MCF 10A (cell line): Measurements from ENCODE around the gene ELP5. TPM values are rescaled to one million over a fixed set of nuclear protein-coding genes. Genes with fewer than 3 reads are reported as not detected.

Experiments
- BruUV-seq: library from RNA; stranded (reverse); fragments of 400-500 nt; replicated peaks from 2 replicates; lab custom pipeline; 2021; lab: Mats Ljungman, UMichigan
- CTCF ChIA-PET: fragments of 300-600 bp; sonication (Branson Sonifier 250); formaldehyde crosslinking; extraction: SDS; loops from one replicate; lab custom pipeline; 2021; ENCODE audit warnings: antibody characterized with exemption, inconsistent platforms; lab: Yijun Ruan, JAX
- POLR2A ChIA-PET: fragments of 300-600, 350-650 bp; sonication (Branson Sonifier 250); formaldehyde crosslinking; extraction: SDS; loops from one replicate; lab custom pipeline; 2020; ENCODE audit warnings: antibody characterized with exemption, inconsistent platforms; lab: Yijun Ruan, JAX
- DNase-seq: peaks from one replicate; pipeline ENCODE4 v3.0.0-alpha.2; 2018; ENCODE audit not compliant: unreplicated experiment
- H3K27ac Mint-ChIP-seq: one replicate; pipeline ENCODE4 v1.8.0; 2022; ENCODE audit warnings: mild to moderate bottlenecking, low read depth, mixed read lengths; ENCODE audit not compliant: unreplicated experiment
- H3K27me3 Mint-ChIP-seq: one replicate; pipeline ENCODE4 v1.8.0; 2022; ENCODE audit warnings: mixed read lengths; ENCODE audit not compliant: insufficient read depth, unreplicated experiment
- H3K36me3 Mint-ChIP-seq: one replicate; pipeline ENCODE4 v1.8.0; 2022; ENCODE audit warnings: mild to moderate bottlenecking, moderate library complexity, mixed read lengths; ENCODE audit not compliant: insufficient read depth, unreplicated experiment
- H3K4me1 Mint-ChIP-seq: one replicate; pipeline ENCODE4 v1.8.0; 2022; ENCODE audit warnings: mixed read lengths; ENCODE audit not compliant: insufficient read depth, unreplicated experiment
- H3K4me3 Mint-ChIP-seq: one replicate; pipeline ENCODE4 v1.8.0; 2022; ENCODE audit warnings: mild to moderate bottlenecking, moderate library complexity, mixed read lengths; ENCODE audit not compliant: unreplicated experiment
- H3K9me3 Mint-ChIP-seq: one replicate; pipeline ENCODE4 v1.8.0; 2022; ENCODE audit warnings: mixed read lengths; ENCODE audit not compliant: unreplicated experiment
- intact Hi-C: fragments of 100-400 bp; cut with micrococcal nuclease; formaldehyde crosslinking; loops from 2 replicates; pipeline ENCODE4 v1.14.1; 2022
- total RNA-seq: library from RNA; stranded (reverse); gene quantifications from 2 replicates; pipeline ENCODE4 v1.2.3, GENCODE V29; 2022
- TF ChIP-seq, protein P1 (sequence below): fragments of 200-600 bp; IDR thresholded peaks from one replicate; pipeline ENCODE4 v1.8.0; 2022; ENCODE audit warnings: antibody characterized with exemption, mild to moderate bottlenecking; ENCODE audit not compliant: unreplicated experiment

The ELP5 gene
- total RNA-seq, 1 experiment from 2014 or later, result 91.3 TPM

GRCh38 chr17:7229504-7229903 is 22.5 kb upstream of the ELP5 start:
- Mint-ChIP-seq H3K27ac (peak overlapping the region; percentile 84), H3K9me3 (no peaks in the 10 kb centered on the region), H3K36me3 (peaks cover 78% of the 10 kb centered on the region), H3K4me3 (no peak overlapping the region), H3K27me3 (no peaks in the 10 kb centered on the region), H3K4me1 (peaks cover 18% of the 10 kb centered on the region)
- CTCF ChIA-PET, result interaction anchor here (1.1 kb wide), 1 partner anchor 183 kb away, joined by 4 read pairs; no protein-coding TSS in a partner anchor
- POLR2A ChIA-PET, result interaction anchor here (0.8 to 14.3 kb wide), 2 partner anchors 8 to 67 kb away, joined by 3 to 278 read pairs; partner anchors contain the start of genes ACADVL and DLG4
- intact Hi-C loops, result no loop called here
- no peak for DNase-seq
- TF ChIP-seq, protein P1, sequence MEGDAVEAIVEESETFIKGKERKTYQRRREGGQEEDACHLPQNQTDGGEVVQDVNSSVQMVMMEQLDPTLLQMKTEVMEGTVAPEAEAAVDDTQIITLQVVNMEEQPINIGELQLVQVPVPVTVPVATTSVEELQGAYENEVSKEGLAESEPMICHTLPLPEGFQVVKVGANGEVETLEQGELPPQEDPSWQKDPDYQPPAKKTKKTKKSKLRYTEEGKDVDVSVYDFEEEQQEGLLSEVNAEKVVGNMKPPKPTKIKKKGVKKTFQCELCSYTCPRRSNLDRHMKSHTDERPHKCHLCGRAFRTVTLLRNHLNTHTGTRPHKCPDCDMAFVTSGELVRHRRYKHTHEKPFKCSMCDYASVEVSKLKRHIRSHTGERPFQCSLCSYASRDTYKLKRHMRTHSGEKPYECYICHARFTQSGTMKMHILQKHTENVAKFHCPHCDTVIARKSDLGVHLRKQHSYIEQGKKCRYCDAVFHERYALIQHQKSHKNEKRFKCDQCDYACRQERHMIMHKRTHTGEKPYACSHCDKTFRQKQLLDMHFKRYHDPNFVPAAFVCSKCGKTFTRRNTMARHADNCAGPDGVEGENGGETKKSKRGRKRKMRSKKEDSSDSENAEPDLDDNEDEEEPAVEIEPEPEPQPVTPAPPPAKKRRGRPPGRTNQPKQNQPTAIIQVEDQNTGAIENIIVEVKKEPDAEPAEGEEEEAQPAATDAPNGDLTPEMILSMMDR, result no peak
- BruUV-seq, result no TSS peak

DNA sequence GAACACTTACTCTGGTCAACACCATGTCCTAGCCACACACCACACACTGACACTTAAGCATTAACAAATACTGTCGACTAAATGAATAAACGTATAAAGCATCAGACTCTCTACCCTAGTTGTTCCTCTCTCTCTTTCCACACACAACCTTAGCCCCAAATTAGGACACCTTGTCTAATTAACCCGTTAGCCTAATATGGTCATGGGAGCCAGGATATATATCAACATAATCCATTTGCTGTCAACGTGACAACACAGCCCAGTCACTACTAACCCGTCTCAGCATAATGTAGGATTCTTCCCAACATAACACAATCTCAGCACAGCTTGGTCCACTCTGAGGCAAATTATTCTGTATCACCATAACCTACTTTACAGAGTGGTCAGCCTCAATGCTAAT is 19.9 kb upstream of the ELP5 start:
- peaks cover 86% of the 10 kb centered on the region for H3K36me3 Mint-ChIP-seq
- intact Hi-C loops, result no loop called here
- no peak for DNase-seq
- H3K27me3 Mint-ChIP-seq, result no peaks in the 10 kb centered on the region
- ChIA-PET POLR2A (interaction anchor here (3.5 to 14.3 kb wide), 2 partner anchors 11 kb away, joined by 35 to 278 read pairs; partner anchors contain the start of genes ACADVL, DLG4 and GABARAP), CTCF (interaction anchor here (0.7 to 1.4 kb wide), 2 partner anchors 9 to 12 kb away, joined by 3 to 5 read pairs; no protein-coding TSS in a partner anchor)
- peak overlapping the region; percentile 91 for H3K4me3 Mint-ChIP-seq
- no peak overlapping the region for H3K27ac Mint-ChIP-seq
- H3K9me3 Mint-ChIP-seq, result no peaks in the 10 kb centered on the region
- peaks cover 35% of the 10 kb centered on the region for H3K4me1 Mint-ChIP-seq
- TF ChIP-seq, protein P1, result no peak
- TSS peak; percentile 6 for BruUV-seq

DNA sequence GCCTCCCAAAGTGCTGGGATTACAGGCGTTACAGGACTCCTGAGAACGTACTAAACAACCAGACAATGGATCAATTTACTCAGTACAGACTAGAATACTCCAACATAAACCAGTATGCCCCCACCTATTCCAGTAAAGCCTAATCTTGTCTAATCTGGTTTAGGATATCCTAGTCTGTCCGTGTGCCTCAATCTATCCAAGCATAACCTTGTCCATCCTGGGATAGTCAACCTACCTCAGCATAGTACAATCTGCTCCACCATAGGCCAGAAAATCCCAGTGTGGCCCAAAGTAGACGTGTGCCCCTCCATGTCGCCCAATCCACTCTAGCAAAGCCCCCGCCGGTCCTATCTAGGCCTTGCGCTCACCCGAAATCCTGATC is 18.3 kb upstream of the ELP5 start:
- POLR2A ChIA-PET, result interaction anchor here (0.8 to 14.3 kb wide), 9 partner anchors 9 to 198 kb away, joined by 4 to 278 read pairs (median 7); partner anchors contain the start of genes ACADVL, CTDNEP1, DLG4 and ELP5
- H3K27ac Mint-ChIP-seq, result peak overlapping the region; percentile 94
- TF ChIP-seq, protein P1, result no peak
- no peaks in the 10 kb centered on the region for H3K27me3 Mint-ChIP-seq
- no peaks in the 10 kb centered on the region for H3K9me3 Mint-ChIP-seq
- CTCF ChIA-PET, result interaction anchor here (0.7 to 1.7 kb wide), 3 partner anchors 10 to 151 kb away, joined by 3 to 9 read pairs (median 4); partner anchors contain the start of genes ACADVL and DLG4
- peaks cover 30% of the 10 kb centered on the region for H3K4me1 Mint-ChIP-seq
- H3K36me3 Mint-ChIP-seq, result peaks cover 76% of the 10 kb centered on the region
- no peak for DNase-seq
- H3K4me3 Mint-ChIP-seq, result peak overlapping the region; percentile 91
- no TSS peak for BruUV-seq
- intact Hi-C loops, result no loop called here

- Mint-ChIP-seq H3K27me3 (no peaks in the 10 kb centered on the region), H3K4me3 (peak within 1 kb of the TSS; percentile 91), H3K4me1 (peaks cover 30% of the 10 kb centered on the region), H3K36me3 (peaks cover 76% of the 10 kb centered on the region), H3K27ac (peak within 1 kb of the TSS; percentile 94), H3K9me3 (no peaks in the 10 kb centered on the region)
- TF ChIP-seq, protein P1, result no peak
- BruUV-seq, result TSS peak; percentile 16
- POLR2A ChIA-PET, result interaction anchor here (0.7 to 14.3 kb wide), 14 partner anchors 9 to 727 kb away, joined by 3 to 278 read pairs (median 5); partner anchors contain the start of genes ACADVL, CTDNEP1, DLG4 and ELP5
- CTCF ChIA-PET, result interaction anchor here (0.5 to 1.7 kb wide), 4 partner anchors 9 to 152 kb away, joined by 3 to 9 read pairs (median 4); partner anchors contain the start of genes ACADVL, ASGR1 and DLG4
- intact Hi-C loops, result no loop called here
- DNase-seq, result peak; percentile 92
These were observed 17.7 kb upstream of the ELP5 start, which contains the start of gene DVL2 for GRCh38 chr17:7234083-7234951. TSS of gene DVL2 (minus strand) at chr17:7234517. CDS start at chr17:7234262, 255 bp downstream.
